ENCODE data around the gene EYS.

GRCh38 chr6:64483956-64484499 lies 1223.0 kb downstream of the EYS start:
- no peak for TF ChIP-seq CTCF (IDR thresholded peaks at IDR 0.05)
- TF ChIP-seq POLR2A (IDR thresholded peaks at IDR 0.05), result no peak
- no peak for TF ChIP-seq POLR2AphosphoS5 (IDR thresholded peaks at IDR 0.05)
